Osteoblast (primary cell): ENCODE measurements around the gene SLC7A1. TPM values are rescaled to one million over a fixed set of nuclear protein-coding genes. Genes with fewer than 3 reads are reported as not detected.
A peak's percentile ranks its signal among the peaks of the same experiment; 100 is the strongest.

Experiments
- DNase-seq: peaks from one replicate; pipeline ENCODE4 v3.0.0; 2011; ENCODE audit warnings: low spot score, mixed read lengths; ENCODE audit not compliant: insufficient read length; ENCODE audit errors: missing footprints
- H2AFZ ChIP-seq: 2 replicates; pipeline ENCODE4 v1.6.0; 2011; ENCODE audit warnings: mild to moderate bottlenecking, low read length
- H3K27ac ChIP-seq: 2 replicates; pipeline ENCODE4 v1.5.1; 2011; ENCODE audit warnings: mild to moderate bottlenecking, low read depth, low read length, moderate library complexity
- H3K27me3 ChIP-seq: 2 replicates; pipeline ENCODE4 v1.6.0; 2012; ENCODE audit warnings: mild to moderate bottlenecking, control low read depth, inconsistent platforms, low read length, moderate library complexity; ENCODE audit not compliant: insufficient read depth
- H3K36me3 ChIP-seq: 2 replicates; pipeline ENCODE4 v1.5.1; 2011; ENCODE audit warnings: mild to moderate bottlenecking, low read length, control low read depth, moderate library complexity; ENCODE audit not compliant: insufficient read depth
- H3K4me1 ChIP-seq: 2 replicates; pipeline ENCODE4 v1.5.1; 2011; ENCODE audit warnings: mild to moderate bottlenecking, low read length, control low read depth, moderate library complexity; ENCODE audit not compliant: insufficient read depth
- H3K4me2 ChIP-seq: 2 replicates; pipeline ENCODE4 v1.6.0; 2011; ENCODE audit warnings: mild to moderate bottlenecking, low read length; ENCODE audit not compliant: insufficient read depth
- H3K4me3 ChIP-seq: fragments of 200-600 bp; sonication (generic); 3 replicates; pipeline ENCODE4 v1.5.1; 2012; ENCODE audit warnings: mild to moderate bottlenecking, low read length, inconsistent platforms; ENCODE audit not compliant: insufficient read depth
- H3K79me2 ChIP-seq: 2 replicates; pipeline ENCODE4 v1.6.0; 2012; ENCODE audit warnings: mild to moderate bottlenecking, low read length, control low read depth, inconsistent platforms; ENCODE audit not compliant: insufficient read depth
- H3K9me3 ChIP-seq: 2 replicates; pipeline ENCODE4 v1.5.1; 2011; ENCODE audit warnings: low read depth, low read length, control low read depth
- H4K20me1 ChIP-seq: 2 replicates; pipeline ENCODE4 v1.6.0; 2012; ENCODE audit warnings: mild to moderate bottlenecking, low read length, control low read depth; ENCODE audit not compliant: insufficient read depth
- CTCF ChIP-seq: IDR thresholded peaks from 2 replicates; pipeline ENCODE4 v1.5.1; 2011; ENCODE audit warnings: mild to moderate bottlenecking, low read depth, low read length, moderate library complexity; ENCODE audit errors: extremely low read depth
- total RNA-seq: library from RNA; depleted of rRNA; stranded (reverse); fragments of >200 nt; gene quantifications from 2 replicates; pipeline ENCODE4 v1.2.3, GENCODE V29; 2012

The SLC7A1 gene
- total RNA-seq, 1 donor, result 25.7 TPM

- H3K27me3 ChIP-seq, result no peaks in the 10 kb centered on the region
- no peak overlapping the region for H3K4me3 ChIP-seq
- no peak for TF ChIP-seq CTCF
- peak; percentile 76 for DNase-seq
- H3K79me2 ChIP-seq, result peaks cover 100% of the 10 kb centered on the region
- peaks cover 64% of the 10 kb centered on the region for H3K4me1 ChIP-seq
- H4K20me1 ChIP-seq, result peaks cover 43% of the 10 kb centered on the region
- H3K9me3 ChIP-seq, result no peaks in the 10 kb centered on the region
- no peak overlapping the region for H2AFZ ChIP-seq
- peaks cover 16% of the 10 kb centered on the region for H3K36me3 ChIP-seq
- peak overlapping the region; percentile 53 for H3K27ac ChIP-seq
- peak overlapping the region; percentile 10 for H3K4me2 ChIP-seq
Observed at GRCh38 chr13:29587645-29588044, 7.8 kb downstream of the SLC7A1 start.

- peaks cover 10% of the 10 kb centered on the region for H3K36me3 ChIP-seq
- H3K4me3 ChIP-seq, result no peak overlapping the region
- TF ChIP-seq CTCF, result no peak
- no peaks in the 10 kb centered on the region for H3K27me3 ChIP-seq
- peaks cover 51% of the 10 kb centered on the region for H3K4me1 ChIP-seq
- peak; percentile 95 for DNase-seq
- H4K20me1 ChIP-seq, result peaks cover 37% of the 10 kb centered on the region
- H3K9me3 ChIP-seq, result no peaks in the 10 kb centered on the region
- no peak overlapping the region for H2AFZ ChIP-seq
- peak overlapping the region; percentile 64 for H3K27ac ChIP-seq
- peaks cover 100% of the 10 kb centered on the region for H3K79me2 ChIP-seq
- peak overlapping the region; percentile 59 for H3K4me2 ChIP-seq
Observed at GRCh38 chr13:29583073-29583785, 12.3 kb downstream of the SLC7A1 start.

DNA sequence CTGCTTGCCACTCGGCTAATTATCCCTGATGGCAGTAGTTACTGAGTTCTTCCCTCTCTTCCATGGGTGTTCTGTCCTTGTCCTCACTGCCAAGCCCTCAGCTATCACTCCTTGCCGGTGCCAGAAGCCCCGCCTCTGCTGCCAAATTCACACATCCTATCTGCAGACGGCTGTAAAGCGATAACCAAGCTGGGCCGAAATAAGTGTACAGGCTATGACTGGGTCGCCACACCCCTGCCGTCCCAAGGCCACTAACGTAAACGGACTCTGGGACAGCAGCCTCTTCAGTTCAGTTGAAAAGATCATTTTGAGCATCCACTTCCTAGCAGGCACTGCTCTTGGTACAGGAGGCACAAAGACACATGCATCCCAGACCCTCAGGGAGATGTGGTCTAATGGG, 13.3 kb downstream of the SLC7A1 start:
- H3K27me3 ChIP-seq, result no peaks in the 10 kb centered on the region
- H3K4me3 ChIP-seq, result no peak overlapping the region
- peaks cover 43% of the 10 kb centered on the region for H4K20me1 ChIP-seq
- peak overlapping the region; percentile 64 for H3K27ac ChIP-seq
- peaks cover 6% of the 10 kb centered on the region for H3K36me3 ChIP-seq
- peaks cover 48% of the 10 kb centered on the region for H3K4me1 ChIP-seq
- H3K4me2 ChIP-seq, result no peak overlapping the region
- TF ChIP-seq CTCF, result no peak
- no peak overlapping the region for H2AFZ ChIP-seq
- no peak for DNase-seq
- peaks cover 100% of the 10 kb centered on the region for H3K79me2 ChIP-seq
- no peaks in the 10 kb centered on the region for H3K9me3 ChIP-seq

- Histone ChIP-seq H3K27me3 (no peaks in the 10 kb centered on the region), H2AFZ (no peak overlapping the region), H3K79me2 (peaks cover 100% of the 10 kb centered on the region), H4K20me1 (peaks cover 43% of the 10 kb centered on the region), H3K27ac (peak overlapping the region; percentile 64), H3K4me2 (no peak overlapping the region), H3K4me3 (no peak overlapping the region), H3K9me3 (no peaks in the 10 kb centered on the region), H3K36me3 (peaks cover 2% of the 10 kb centered on the region), H3K4me1 (peaks cover 47% of the 10 kb centered on the region)
- DNase-seq, result no peak
- TF ChIP-seq CTCF, result no peak
Observed at GRCh38 chr13:29581666-29582065, 13.8 kb downstream of the SLC7A1 start.
